GM12878 (cell line): ENCODE results near the gene GBGT1. TPM values are rescaled to one million over a fixed set of nuclear protein-coding genes. Genes with fewer than 3 reads are reported as not detected.
A peak's percentile ranks its signal among the peaks of the same experiment; 100 is the strongest.

Experiments used
- ATAC-seq: fragments of 200-7000 bp; cut with Tn5 transposase; 3 replicates; pipeline ENCODE4 v1.9.1; 2020; ENCODE audit warnings: mild to moderate bottlenecking, moderate library complexity
- BruUV-seq: library from RNA; stranded (reverse); fragments of 400-500 nt; replicated peaks from 2 replicates; lab custom pipeline; 2021; lab: Mats Ljungman, UMichigan
- CTCF ChIA-PET: fragments of 300-600 bp; sonication (Branson Sonifier 250); formaldehyde crosslinking; extraction: SDS; loops from one replicate; lab custom pipeline; 2021; ENCODE audit warnings: inconsistent platforms; lab: Yijun Ruan, JAX
- POLR2A ChIA-PET: fragments of 350-600 bp; formaldehyde crosslinking; extraction: SDS; loops from one replicate; lab custom pipeline; 2021; ENCODE audit warnings: inconsistent platforms; lab: Charles Lee
- RAD21 ChIA-PET: fragments of 300-600 bp; sonication (Branson Sonifier 250); formaldehyde crosslinking; loops from one replicate; lab custom pipeline; 2023; ENCODE audit warnings: antibody characterized with exemption; ENCODE audit not compliant: unreplicated experiment; lab: Charles Lee
- SMC1A ChIA-PET: fragments of 300-600 bp; sonication (Branson Sonifier 250); formaldehyde crosslinking; loops from one replicate; lab custom pipeline; 2023; ENCODE audit not compliant: unreplicated experiment, uncharacterized antibody; lab: Charles Lee
- DNase-seq: peaks from one replicate; pipeline ENCODE4 v3.0.0-alpha.2; 2011; ENCODE audit warnings: low read depth, low spot score
- FAIRE-seq: peaks from 3 replicates; lab custom pipeline; 2011; peaks lifted over from hg19 to GRCh38; lab: Jason Lieb, UNC
- H2AFZ ChIP-seq: 2 replicates; pipeline ENCODE4 v1.6.0; 2011; ENCODE audit warnings: low read depth, low read length, control low read depth; ENCODE audit not compliant: control insufficient read depth
- H3K27ac ChIP-seq: 2 replicates; pipeline ENCODE4 v1.5.1; 2011; ENCODE audit warnings: control low read depth; ENCODE audit not compliant: control insufficient read depth, insufficient read depth
- H3K27me3 ChIP-seq, 2 experiments: replicated peaks in 1 of 2; 2 replicates each; pipeline versions ENCODE4 v1.6.0 to v1.6.1; 2011; ENCODE audit warnings: low read length in 1 of 2; ENCODE audit not compliant: control insufficient read depth in 2 of 2, insufficient read depth in 2 of 2
- H3K36me3 ChIP-seq, 2 experiments: 2 replicates each; pipeline ENCODE4 v1.5.1; 2011; ENCODE audit warnings: low read length in 1 of 2; ENCODE audit not compliant: control insufficient read depth in 2 of 2, insufficient read depth in 2 of 2
- H3K4me1 ChIP-seq: 2 replicates; pipeline ENCODE4 v1.6.1; 2011; ENCODE audit warnings: mild to moderate bottlenecking, low read length, moderate library complexity, mixed read lengths; ENCODE audit not compliant: control insufficient read depth, insufficient read depth
- H3K4me2 ChIP-seq: 2 replicates; pipeline ENCODE4 v1.6.0; 2011; ENCODE audit warnings: control low read depth; ENCODE audit not compliant: control insufficient read depth, insufficient read depth
- H3K4me3 ChIP-seq: fragments of 200-600 bp; sonication (generic); 2 replicates; pipeline ENCODE4 v1.5.1; 2016
- H3K79me2 ChIP-seq: 2 replicates; pipeline ENCODE4 v1.6.0; 2011; ENCODE audit warnings: low read length; ENCODE audit not compliant: control insufficient read depth, insufficient read depth
- H3K9ac ChIP-seq: 2 replicates; pipeline ENCODE4 v1.8.0; 2011; ENCODE audit warnings: low read length, control low read depth, mixed read lengths; ENCODE audit not compliant: control insufficient read depth, insufficient read depth
- H3K9me3 ChIP-seq: replicated peaks from 3 replicates; pipeline ENCODE4 v1.5.1; 2011; ENCODE audit warnings: mild to moderate bottlenecking, low read length; ENCODE audit not compliant: control insufficient read depth, insufficient read depth
- H4K20me1 ChIP-seq: 2 replicates; pipeline ENCODE4 v1.6.0; 2011; ENCODE audit not compliant: control insufficient read depth, insufficient read depth
- ATF2 ChIP-seq: IDR thresholded peaks from 2 replicates; pipeline ENCODE4 v1.6.1; 2012; ENCODE audit warnings: low read length, inconsistent platforms
- WGBS: methylation state at CpG from one replicate; pipeline ENCODE4 v1.1.6; 2016; ENCODE audit warnings: low lambda C conversion rate; ENCODE audit not compliant: insufficient replicate concordance, insufficient coverage; ENCODE audit errors: missing lambda C conversion rate; 5-methylcytosine and 5-hydroxymethylcytosine counted together
- in situ Hi-C: fragments of 300-500 bp; cut with MboI; formaldehyde crosslinking; loops from 9 replicates; pipeline ENCODE4 v1.14.3; 2018; ENCODE audit warnings: mixed read lengths
- intact Hi-C: fragments of 100-400 bp; cut with micrococcal nuclease; formaldehyde crosslinking; loops from one replicate; pipeline ENCODE4 v1.14.2; 2022; ENCODE audit not compliant: unreplicated experiment
- polyA plus RNA-seq, 11 experiments: library from polyadenylated mRNA; depleted of rRNA in 4 of 11; unstranded in 6 of 11; stranded (reverse) in 5 of 11; fragments of >200 nt; fragmentation: Nextera tagmentation in 4 of 11; fragmentation: Illumina TruSeq in 1 of 11; extraction: Ambion mirVana in 4 of 11; extraction: Trizol in 1 of 11; gene quantifications; 1 replicate in 1 of 11; 2 replicates in 10 of 11; pipeline versions ENCODE4 v1.2.1 to v1.2.3, GENCODE V29; 2011 to 2016; ENCODE audit warnings: inconsistent platforms in 2 of 11, missing spikeins in 2 of 11, low read depth in 1 of 11
- total RNA-seq, 4 experiments: library from RNA; depleted of rRNA in 3 of 4; stranded (reverse); fragments of >200 nt in 3 of 4; fragmentation: Illumina TruSeq in 1 of 4; extraction: Trizol in 1 of 4; gene quantifications; 2 replicates each; pipeline versions ENCODE4 v1.2.1 to v1.2.3, GENCODE V29; 2013 to 2021
- TF ChIP-seq, protein P1 (sequence below): fragments of 450-650 bp; IDR thresholded peaks from 2 replicates; pipeline ENCODE4 v1.6.1; 2016; ENCODE audit warnings: mild to moderate bottlenecking

Gene GBGT1
- total and polyA plus RNA-seq, 10 of the 15 experiments (the other 5 are each of a cell fraction or from before 2014, with no cell fraction given), result 0.08 to 1.9 (median 0.49) TPM

DNA sequence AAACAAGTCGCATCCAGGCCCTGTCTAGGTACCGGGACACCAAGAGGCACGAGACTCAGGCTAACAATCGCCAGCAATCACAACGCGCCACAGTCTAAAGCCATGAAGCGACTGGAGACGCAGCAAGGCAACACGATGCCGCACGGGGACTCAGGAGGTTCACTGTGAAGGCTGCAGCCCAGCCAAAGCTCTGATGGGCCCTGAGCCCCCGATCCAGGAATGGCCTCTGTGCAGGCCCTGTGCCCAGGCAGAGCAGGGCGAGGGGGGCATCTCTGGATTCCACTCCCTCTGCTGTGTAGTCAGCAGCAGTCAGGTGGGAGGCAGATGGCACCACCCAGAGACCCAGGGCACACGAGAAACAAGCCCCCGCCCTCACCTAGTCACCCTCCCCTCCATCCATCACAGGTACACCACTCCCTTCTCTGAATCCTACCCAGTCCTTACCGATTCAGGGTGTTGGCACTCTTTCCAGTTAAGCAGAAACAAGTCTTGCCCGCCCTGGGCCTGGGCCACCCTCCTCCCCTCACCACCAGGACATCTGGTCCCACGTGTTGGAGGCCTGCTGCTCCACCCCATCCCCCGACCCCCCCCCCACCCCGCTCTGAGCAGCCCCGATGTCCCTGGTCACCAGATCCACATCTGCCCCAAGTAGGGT lies 43.7 kb downstream of the GBGT1 start:
- WGBS, result 76% methylated on average over 19 of the region's 21 CpGs
- Histone ChIP-seq H3K9me3 (no peaks in the 10 kb centered on the region), H3K79me2 (peaks cover 54% of the 10 kb centered on the region), H3K4me3 (peak overlapping the region; percentile 91), H3K4me2 (peak overlapping the region; percentile 82), H3K27me3 (no peaks in the 10 kb centered on the region), H3K4me1 (peaks cover 54% of the 10 kb centered on the region), H4K20me1 (no peaks in the 10 kb centered on the region; the same call in 1 of the 2 replicates), H3K9ac (peak overlapping the region; percentile 73), H3K36me3 (no peaks in the 10 kb centered on the region; a peak in 1 of 4 replicates), H2AFZ (no peak overlapping the region), H3K27ac (no peak overlapping the region)
- intact Hi-C loops (no loop called here), in situ Hi-C loops (no loop called here)
- ATAC-seq, result no peak
- CTCF ChIA-PET, result interaction anchor here (0.8 to 22.5 kb wide), 2 partner anchors 13 to 26 kb away, joined by 3 to 401 read pairs; no protein-coding TSS in a partner anchor
- DNase-seq, result no peak
- TF ChIP-seq, protein P1, sequence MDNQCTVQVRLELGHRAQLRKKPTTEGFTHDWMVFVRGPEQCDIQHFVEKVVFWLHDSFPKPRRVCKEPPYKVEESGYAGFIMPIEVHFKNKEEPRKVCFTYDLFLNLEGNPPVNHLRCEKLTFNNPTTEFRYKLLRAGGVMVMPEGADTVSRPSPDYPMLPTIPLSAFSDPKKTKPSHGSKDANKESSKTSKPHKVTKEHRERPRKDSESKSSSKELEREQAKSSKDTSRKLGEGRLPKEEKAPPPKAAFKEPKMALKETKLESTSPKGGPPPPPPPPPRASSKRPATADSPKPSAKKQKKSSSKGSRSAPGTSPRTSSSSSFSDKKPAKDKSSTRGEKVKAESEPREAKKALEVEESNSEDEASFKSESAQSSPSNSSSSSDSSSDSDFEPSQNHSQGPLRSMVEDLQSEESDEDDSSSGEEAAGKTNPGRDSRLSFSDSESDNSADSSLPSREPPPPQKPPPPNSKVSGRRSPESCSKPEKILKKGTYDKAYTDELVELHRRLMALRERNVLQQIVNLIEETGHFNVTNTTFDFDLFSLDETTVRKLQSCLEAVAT, result peak; percentile 81
- no peak for TF ChIP-seq ATF2
- TSS peak; percentile 34 for BruUV-seq
- no peak for FAIRE-seq
- RAD21 ChIA-PET, result interaction anchor here (14.4 kb wide), 1 partner anchor 26 kb away, joined by 219 read pairs; no protein-coding TSS in a partner anchor
- POLR2A ChIA-PET, result interaction anchor here (1.8 to 4.0 kb wide), 2 partner anchors 13 to 29 kb away, joined by 6 to 18 read pairs; no protein-coding TSS in a partner anchor
- SMC1A ChIA-PET, result no interaction called here
